NCI-H226 (cell line): Measurements from ENCODE around the gene XPR1.

Experiments used
- DNase-seq: peaks from one replicate; pipeline ENCODE4 v3.0.0-alpha.2; 2015

The XPR1 gene

GRCh38 chr1:180939073-180939710, 307.4 kb downstream of the XPR1 start:
- DNase-seq: no peak

- DNase-seq: no peak
These were observed 307.9 kb downstream of the XPR1 start for GRCh38 chr1:180939711-180940103.
